LNCaP clone FGC (cell line): Measurements from ENCODE around the gene CYP4F12.
"Not testable (repeated sequence)": the region's sequence is repeated elsewhere in the genome, so short reads cannot be mapped to it uniquely, and the experiment has no call there.

ENCODE experiments used
- DNase-seq: peaks from one replicate; pipeline ENCODE4 v3.0.0-alpha.2; 2011; ENCODE audit warnings: low read depth
- H3K4me3 ChIP-seq: 2 replicates; pipeline ENCODE4 v1.5.1; 2011; ENCODE audit warnings: mild to moderate bottlenecking, low read depth, low read length, control low read depth
- CTCF ChIP-seq: IDR thresholded peaks from 2 replicates; pipeline ENCODE4 v1.5.1; 2012; ENCODE audit warnings: mild to moderate bottlenecking; ENCODE audit not compliant: control insufficient read depth, insufficient read depth; ENCODE audit errors: extremely low read depth

Gene CYP4F12

GRCh38 chr19:15641901-15642491 is 30.9 kb upstream of the CYP4F12 start:
- no peak for DNase-seq
- TF ChIP-seq CTCF: no peak
- no peak overlapping the region for H3K4me3 ChIP-seq

- no peak for TF ChIP-seq CTCF
- DNase-seq: no peak
- no peak overlapping the region for H3K4me3 ChIP-seq
Measured at GRCh38 chr19:15642807-15643206, 30.1 kb upstream of the CYP4F12 start.

GRCh38 chr19:15643387-15643786 is 29.5 kb upstream of the CYP4F12 start:
- TF ChIP-seq CTCF: no peak
- no peak for DNase-seq
- no peak overlapping the region for H3K4me3 ChIP-seq

- H3K4me3 ChIP-seq: no peak overlapping the region
- no peak for DNase-seq
- no peak for TF ChIP-seq CTCF
Measured at GRCh38 chr19:15644066-15644741, 28.7 kb upstream of the CYP4F12 start.

GRCh38 chr19:15644816-15645215 is 28.1 kb upstream of the CYP4F12 start:
- no peak for DNase-seq
- TF ChIP-seq CTCF: no peak
- H3K4me3 ChIP-seq: no peak overlapping the region

DNA sequence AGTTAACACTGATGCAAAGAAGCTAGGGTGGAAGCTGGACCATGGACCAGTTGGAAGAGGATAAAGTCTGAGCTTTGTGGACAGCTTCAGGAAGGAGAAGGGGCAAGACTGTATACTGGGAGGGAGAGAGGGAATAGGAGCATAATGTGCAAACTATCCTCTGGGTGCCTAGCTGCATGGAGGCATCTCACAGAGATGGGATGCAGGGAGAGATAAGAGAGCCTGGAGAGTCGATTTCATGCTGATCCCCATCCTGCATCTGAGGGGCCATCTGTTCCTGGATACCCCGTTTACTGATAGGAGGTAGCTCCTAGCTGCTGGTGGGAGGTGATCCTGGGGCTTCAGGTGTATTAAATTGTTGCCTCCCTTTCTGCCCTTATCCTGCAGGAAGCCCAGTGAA is 23.4 kb upstream of the CYP4F12 start:
- no peak overlapping the region for H3K4me3 ChIP-seq
- no peak for DNase-seq
- no peak for TF ChIP-seq CTCF

DNA sequence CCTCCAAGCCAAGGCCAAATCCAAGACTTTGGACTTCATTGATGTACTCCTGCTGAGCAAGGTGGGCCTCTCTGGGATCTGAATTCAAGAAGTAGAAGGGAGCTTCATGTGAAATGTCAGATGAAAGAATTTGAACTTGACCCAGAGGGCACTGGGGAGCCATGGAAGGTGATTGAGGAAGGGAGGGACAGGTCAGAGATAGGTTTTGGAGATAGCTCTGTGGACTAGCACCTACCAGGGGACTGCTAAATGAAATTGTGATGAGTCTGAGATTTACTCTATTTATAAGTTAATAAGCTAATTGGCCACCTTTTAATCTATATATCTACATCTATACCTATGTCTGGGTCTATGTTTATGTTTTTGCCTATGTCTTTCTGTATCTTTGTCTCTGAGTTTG is 22.8 kb upstream of the CYP4F12 start:
- not testable (repeated sequence) for DNase-seq, H3K4me3 ChIP-seq
